ENCODE data around the gene NRSN2.

DNA sequence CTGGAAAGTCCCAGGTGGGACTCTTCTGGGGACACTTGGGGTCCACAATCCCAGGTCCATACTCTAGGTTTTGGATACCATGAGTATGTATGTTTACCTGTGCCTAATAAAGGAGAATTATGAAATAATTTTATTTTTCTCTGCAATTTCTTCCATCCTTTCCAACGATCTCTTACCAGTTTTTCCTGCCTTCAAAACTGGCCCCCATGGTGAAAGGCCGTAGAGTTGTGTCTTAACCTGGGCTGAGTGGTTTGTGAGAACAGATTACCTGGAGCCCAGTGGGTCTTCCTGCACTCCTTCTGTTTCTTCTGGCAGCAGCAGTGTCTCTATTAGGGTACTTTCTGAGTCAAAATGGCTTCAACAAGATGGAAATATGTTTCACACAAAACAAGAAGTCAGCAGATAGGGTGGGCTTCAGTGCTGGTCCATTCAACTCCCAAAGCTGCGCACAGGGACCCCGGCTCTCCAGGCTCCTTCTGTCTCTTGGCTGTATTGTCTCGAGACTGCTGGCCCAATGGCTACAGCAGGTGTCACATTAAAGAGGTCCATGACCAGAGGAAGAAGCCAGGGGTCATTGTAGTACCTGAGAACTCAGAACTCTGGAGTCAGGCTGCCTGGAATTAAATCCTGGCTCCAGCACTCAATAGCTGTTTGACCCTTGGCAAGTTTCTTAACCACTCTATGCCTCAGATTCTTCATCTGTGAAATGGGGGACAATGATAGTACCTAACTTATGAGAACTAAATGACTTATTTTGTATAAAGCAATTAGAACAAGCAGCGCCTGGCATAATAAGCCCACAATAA, 50.7 kb downstream of the NRSN2 start:
- TF ChIP-seq CTCF (IDR thresholded peaks at IDR 0.05): no peak
- no peak for TF ChIP-seq POLR2A (IDR thresholded peaks at IDR 0.05)

Data from body of pancreas (tissue), 4 donors.